Activated CD8-positive, alpha-beta T cell treated with anti-CD3 and anti-CD28 coated beads, Interleukin-2, amount 10 ng/mL, durations not matched to agents 7 days and 5 days (primary cell): Measurements from ENCODE around the gene NLRX1. TPM values are rescaled to one million over a fixed set of nuclear protein-coding genes. Genes with fewer than 3 reads are reported as not detected.
"Not testable (repeated sequence)": the region's sequence is repeated elsewhere in the genome, so short reads cannot be mapped to it uniquely, and the experiment has no call there.

Experiments used
- ATAC-seq: fragments of 150-1000 bp; cut with Tn5 transposase; one replicate; pipeline ENCODE4 v1.10.0; 2021; ENCODE audit warnings: moderate library complexity
- CTCF ChIA-PET: fragments of 350-600 bp; sonication (Branson Sonifier 250); formaldehyde crosslinking; loops from one replicate; lab custom pipeline; 2021; ENCODE audit warnings: antibody characterized with exemption; lab: Charles Lee
- POLR2A ChIA-PET: fragments of 350-600 bp; sonication (Branson Sonifier 250); formaldehyde crosslinking; loops from one replicate; lab custom pipeline; 2021; ENCODE audit warnings: antibody characterized with exemption; lab: Charles Lee
- DNase-seq: peaks from one replicate; pipeline ENCODE4 v3.0.0-alpha.2; 2020
- H3K27ac Mint-ChIP-seq: one replicate; pipeline ENCODE4 v1.8.0; 2021; ENCODE audit warnings: mild to moderate bottlenecking, mixed read lengths
- H3K27me3 Mint-ChIP-seq: one replicate; pipeline ENCODE4 v1.8.0; 2021; ENCODE audit warnings: low read depth, mixed read lengths
- H3K36me3 Mint-ChIP-seq: one replicate; pipeline ENCODE4 v1.8.0; 2021; ENCODE audit warnings: low read depth, mixed read lengths
- H3K4me1 Mint-ChIP-seq: one replicate; pipeline ENCODE4 v1.8.0; 2021; ENCODE audit warnings: low read depth, mixed read lengths
- H3K4me3 Mint-ChIP-seq: one replicate; pipeline ENCODE4 v1.8.0; 2021; ENCODE audit warnings: mild to moderate bottlenecking, mixed read lengths
- H3K9me3 Mint-ChIP-seq: one replicate; pipeline ENCODE4 v1.8.0; 2022; ENCODE audit warnings: mixed read lengths; ENCODE audit not compliant: insufficient read depth
- total RNA-seq, 2 experiments: library from RNA; stranded (reverse); gene quantifications; one replicate each; pipeline ENCODE4 v1.2.3, GENCODE V29; 2021

Gene NLRX1
- total RNA-seq, 2 experiments from 2014 or later, result 24.6 to 24.8 TPM

DNA sequence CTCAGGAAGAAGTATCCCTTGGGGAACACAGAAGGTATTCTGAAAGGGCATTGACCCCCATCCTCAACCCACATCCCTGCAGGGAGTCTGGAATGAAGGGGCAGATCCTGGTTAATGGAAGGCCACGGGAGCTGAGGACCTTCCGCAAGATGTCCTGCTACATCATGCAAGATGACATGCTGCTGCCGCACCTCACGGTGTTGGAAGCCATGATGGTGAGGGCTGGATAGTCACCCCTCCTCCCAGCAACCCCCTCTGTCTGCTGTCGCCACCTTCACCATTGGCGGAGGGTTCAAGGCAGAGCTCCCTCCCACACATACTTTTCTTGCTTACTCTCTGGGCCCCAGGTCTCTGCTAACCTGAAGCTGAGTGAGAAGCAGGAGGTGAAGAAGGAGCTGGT is 14.3 kb upstream of the NLRX1 start:
- POLR2A ChIA-PET, result interaction anchor here (0.9 to 1.3 kb wide), 2 partner anchors 15 kb away, joined by 4 to 8 read pairs; partner anchors contain the start of gene NLRX1
- no peak overlapping the region for H3K4me3 Mint-ChIP-seq
- H3K36me3 Mint-ChIP-seq, result no peaks in the 10 kb centered on the region
- H3K27ac Mint-ChIP-seq, result no peak overlapping the region
- peaks cover 25% of the 10 kb centered on the region for H3K27me3 Mint-ChIP-seq
- no peak for DNase-seq
- no peak for ATAC-seq
- H3K4me1 Mint-ChIP-seq, result peaks cover 6% of the 10 kb centered on the region
- H3K9me3 Mint-ChIP-seq, result no peaks in the 10 kb centered on the region
- CTCF ChIA-PET, result interaction anchor here (1.2 to 4.9 kb wide), 3 partner anchors 8 to 43 kb away, joined by 6 to 25 read pairs (median 17); partner anchors contain the start of gene NLRX1

GRCh38 chr11:119155733-119156492 is 12.6 kb upstream of the NLRX1 start:
- H3K4me3 Mint-ChIP-seq, result no peak overlapping the region
- H3K9me3 Mint-ChIP-seq, result no peaks in the 10 kb centered on the region
- DNase-seq (no peak), ATAC-seq (peak; percentile 35)
- H3K4me1 Mint-ChIP-seq, result peaks cover 6% of the 10 kb centered on the region
- H3K27ac Mint-ChIP-seq, result no peak overlapping the region
- H3K36me3 Mint-ChIP-seq, result no peaks in the 10 kb centered on the region
- POLR2A ChIA-PET, result interaction anchor here (0.5 to 0.7 kb wide), 3 partner anchors 9 to 62 kb away, joined by 3 read pairs; no protein-coding TSS in a partner anchor
- CTCF ChIA-PET, result interaction anchor here (0.8 to 4.9 kb wide), 7 partner anchors 9 to 88 kb away, joined by 3 to 25 read pairs (median 3); partner anchors contain the start of genes C2CD2L, HINFP, NLRX1 and VPS11
- H3K27me3 Mint-ChIP-seq, result peaks cover 13% of the 10 kb centered on the region

DNA sequence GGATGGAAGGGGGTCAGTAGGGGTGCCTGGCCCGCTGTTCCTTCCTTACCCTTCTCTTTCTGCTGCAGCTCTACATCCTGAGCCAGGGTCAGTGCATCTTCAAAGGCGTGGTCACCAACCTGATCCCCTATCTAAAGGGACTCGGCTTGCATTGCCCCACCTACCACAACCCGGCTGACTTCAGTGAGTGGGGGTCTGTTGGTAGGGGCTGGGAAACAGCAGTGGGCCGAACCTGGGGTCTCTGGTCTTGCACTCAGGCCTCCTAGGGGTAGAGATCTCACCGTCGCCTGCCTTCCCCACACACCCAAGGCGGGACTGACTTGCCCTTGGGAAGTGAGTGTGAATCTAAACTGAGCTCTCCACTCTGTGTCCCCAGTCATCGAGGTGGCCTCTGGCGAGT is 12.0 kb upstream of the NLRX1 start:
- ATAC-seq, result no peak
- Mint-ChIP-seq H3K4me1 (peaks cover 6% of the 10 kb centered on the region), H3K36me3 (no peaks in the 10 kb centered on the region), H3K4me3 (no peak overlapping the region), H3K9me3 (no peaks in the 10 kb centered on the region), H3K27me3 (peaks cover 10% of the 10 kb centered on the region), H3K27ac (no peak overlapping the region)
- ChIA-PET POLR2A (interaction anchor here (0.6 to 0.7 kb wide), 2 partner anchors 8 to 13 kb away, joined by 3 read pairs; no protein-coding TSS in a partner anchor), CTCF (interaction anchor here (0.8 to 4.9 kb wide), 7 partner anchors 9 to 50 kb away, joined by 3 to 25 read pairs (median 4); partner anchors contain the start of genes C2CD2L, HINFP and NLRX1)
- no peak for DNase-seq

DNA sequence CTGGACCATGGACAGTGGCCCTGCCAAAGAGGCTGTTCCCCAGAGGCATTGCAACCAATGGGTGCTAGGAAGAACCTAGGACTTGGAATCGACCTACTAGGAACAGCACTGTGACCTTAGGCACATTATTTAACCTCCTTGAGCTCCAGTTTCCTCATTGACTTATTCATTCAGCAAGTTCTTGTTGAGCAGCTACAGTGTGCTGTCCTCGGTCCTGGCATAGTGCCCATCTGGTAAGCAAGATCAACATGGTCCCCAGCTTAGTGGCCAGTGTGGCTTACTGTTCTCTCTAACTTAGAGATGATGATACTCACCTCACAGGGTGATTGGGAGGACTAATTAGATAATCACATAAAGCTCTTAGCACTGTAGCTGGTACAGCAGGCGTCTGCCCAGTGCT is 11.5 kb upstream of the NLRX1 start:
- Mint-ChIP-seq H3K27ac (no peak overlapping the region), H3K4me1 (peaks cover 6% of the 10 kb centered on the region), H3K4me3 (no peak overlapping the region), H3K36me3 (no peaks in the 10 kb centered on the region), H3K27me3 (peaks cover 10% of the 10 kb centered on the region), H3K9me3 (no peaks in the 10 kb centered on the region)
- CTCF ChIA-PET, result interaction anchor here (0.7 to 4.8 kb wide), 5 partner anchors 13 to 52 kb away, joined by 3 to 25 read pairs (median 4); partner anchors contain the start of genes HINFP and NLRX1
- POLR2A ChIA-PET, result no interaction called here
- DNase-seq, result no peak
- ATAC-seq, result no peak

DNA sequence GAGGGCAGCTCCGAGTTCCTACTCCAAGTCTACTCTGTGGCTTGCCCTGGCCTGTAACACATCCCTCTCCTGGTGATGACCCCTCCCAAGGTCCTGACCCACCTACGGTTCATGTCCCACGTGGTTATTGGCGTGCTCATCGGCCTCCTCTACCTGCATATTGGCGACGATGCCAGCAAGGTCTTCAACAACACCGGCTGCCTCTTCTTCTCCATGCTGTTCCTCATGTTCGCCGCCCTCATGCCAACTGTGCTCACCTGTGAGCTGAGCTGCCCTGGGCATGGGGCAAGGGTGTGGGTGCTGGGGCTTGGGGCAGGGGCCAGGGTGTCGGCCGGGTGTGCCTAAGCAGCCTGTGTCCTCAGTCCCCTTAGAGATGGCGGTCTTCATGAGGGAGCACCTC is 10.1 kb upstream of the NLRX1 start:
- H3K36me3 Mint-ChIP-seq, result no peaks in the 10 kb centered on the region
- DNase-seq, result no peak
- POLR2A ChIA-PET, result no interaction called here
- CTCF ChIA-PET, result interaction anchor here (0.8 to 4.8 kb wide), 5 partner anchors 10 to 165 kb away, joined by 3 to 25 read pairs (median 5); partner anchors contain the start of gene NLRX1
- H3K4me1 Mint-ChIP-seq, result peaks cover 6% of the 10 kb centered on the region
- no peak for ATAC-seq
- no peak overlapping the region for H3K27ac Mint-ChIP-seq
- peaks cover 8% of the 10 kb centered on the region for H3K27me3 Mint-ChIP-seq
- no peaks in the 10 kb centered on the region for H3K9me3 Mint-ChIP-seq
- H3K4me3 Mint-ChIP-seq, result no peak overlapping the region

- ATAC-seq (no peak), DNase-seq (no peak)
- H3K36me3 Mint-ChIP-seq, result no peaks in the 10 kb centered on the region
- H3K9me3 Mint-ChIP-seq, result no peaks in the 10 kb centered on the region
- POLR2A ChIA-PET, result interaction anchor here (2.2 kb wide), 1 partner anchor 9 kb away, joined by 15 read pairs; the partner anchor contains the start of gene NLRX1
- peaks cover 4% of the 10 kb centered on the region for H3K27me3 Mint-ChIP-seq
- CTCF ChIA-PET, result interaction anchor here (1.6 to 2.3 kb wide), 2 partner anchors 9 to 37 kb away, joined by 5 to 8 read pairs; partner anchors contain the start of gene NLRX1
- H3K4me1 Mint-ChIP-seq, result peaks cover 6% of the 10 kb centered on the region
- H3K4me3 Mint-ChIP-seq, result no peak overlapping the region
- H3K27ac Mint-ChIP-seq, result no peak overlapping the region
Measured at GRCh38 chr11:119160151-119160550, 8.4 kb upstream of the NLRX1 start.

DNA sequence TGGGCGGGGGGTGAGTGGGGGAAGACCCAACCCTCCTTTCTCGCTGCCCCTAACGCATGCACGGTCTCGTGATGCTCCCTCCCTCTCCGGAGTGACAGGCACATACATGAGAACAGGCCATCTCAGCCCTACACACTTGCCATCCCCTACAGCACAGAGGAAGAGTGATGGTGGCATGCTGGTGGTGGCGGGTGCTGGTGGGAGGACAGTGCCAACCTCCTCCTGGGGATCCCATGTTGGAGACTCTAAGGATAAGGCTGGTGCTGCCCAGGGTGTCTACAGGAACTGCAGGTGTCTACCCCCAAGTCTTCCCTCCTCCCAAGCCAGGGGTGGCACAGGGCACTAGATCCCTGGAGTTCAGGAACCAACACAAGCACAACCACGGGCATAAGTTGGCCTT is 6.7 kb upstream of the NLRX1 start:
- H3K27me3 Mint-ChIP-seq, result no peaks in the 10 kb centered on the region
- CTCF ChIA-PET, result no interaction called here
- ATAC-seq (no peak), DNase-seq (no peak)
- H3K4me3 Mint-ChIP-seq, result no peak overlapping the region
- H3K4me1 Mint-ChIP-seq, result peaks cover 4% of the 10 kb centered on the region
- H3K36me3 Mint-ChIP-seq, result no peaks in the 10 kb centered on the region
- no peaks in the 10 kb centered on the region for H3K9me3 Mint-ChIP-seq
- POLR2A ChIA-PET, result no interaction called here
- H3K27ac Mint-ChIP-seq, result no peak overlapping the region

GRCh38 chr11:119166368-119167076 is 2.0 kb upstream of the NLRX1 start:
- DNase-seq (no peak), ATAC-seq (no peak)
- Mint-ChIP-seq H3K4me1 (peaks cover 21% of the 10 kb centered on the region), H3K4me3 (no peak overlapping the region), H3K27ac (no peak overlapping the region), H3K27me3 (no peaks in the 10 kb centered on the region), H3K9me3 (no peaks in the 10 kb centered on the region), H3K36me3 (no peaks in the 10 kb centered on the region)
- ChIA-PET POLR2A (no interaction called here), CTCF (interaction anchor here (0.9 to 3.0 kb wide), 3 partner anchors 12 to 156 kb away, joined by 3 to 14 read pairs (median 8); no protein-coding TSS in a partner anchor)

DNA sequence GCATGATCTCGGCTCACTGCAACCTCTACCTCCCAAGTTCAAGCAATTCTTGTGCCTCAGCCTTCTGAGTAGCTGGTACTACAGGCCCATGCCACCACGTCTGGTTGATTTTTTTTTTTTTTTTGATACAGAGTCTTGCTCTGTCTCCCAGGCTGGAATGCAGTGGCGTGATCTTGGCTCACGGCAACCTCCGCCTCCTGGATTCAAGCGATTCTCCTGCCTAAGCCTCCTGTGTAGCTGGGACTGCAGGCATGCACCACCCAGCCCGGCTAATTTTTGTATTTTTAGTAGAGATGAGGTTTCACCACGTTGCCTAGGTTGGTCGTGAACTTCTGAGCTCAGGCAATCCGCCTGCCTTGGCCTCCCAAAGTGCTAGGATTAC is 1.5 kb upstream of the NLRX1 start:
- POLR2A ChIA-PET, H3K27me3 Mint-ChIP-seq, H3K27ac Mint-ChIP-seq, H3K4me3 Mint-ChIP-seq, ATAC-seq, DNase-seq, H3K36me3 Mint-ChIP-seq, H3K9me3 Mint-ChIP-seq: not testable (repeated sequence)
- H3K4me1 Mint-ChIP-seq, result peaks cover 25% of the 10 kb centered on the region
- CTCF ChIA-PET, result interaction anchor here (2.0 to 3.0 kb wide), 2 partner anchors 29 to 155 kb away, joined by 8 to 14 read pairs; no protein-coding TSS in a partner anchor

DNA sequence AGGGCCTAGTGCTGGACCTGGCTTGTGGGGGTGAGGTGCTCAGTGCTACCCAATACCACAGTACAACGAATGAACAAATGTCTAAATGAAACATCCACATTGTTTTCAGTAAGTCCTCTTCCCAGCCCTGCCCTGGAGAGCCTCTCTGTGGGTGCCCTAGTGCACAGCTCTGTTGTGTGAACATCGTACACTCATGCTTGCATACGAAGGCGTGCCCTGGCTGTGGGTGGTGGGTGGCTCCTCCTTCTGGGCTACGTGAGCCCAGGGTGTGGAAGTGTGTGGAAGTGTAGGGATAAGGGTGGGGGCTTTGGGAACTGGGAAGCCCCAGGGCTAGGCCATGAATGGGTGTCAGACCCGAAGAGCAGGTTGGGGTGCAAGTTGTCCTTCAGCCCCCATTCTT is 592 bp upstream of the NLRX1 start:
- H3K9me3 Mint-ChIP-seq, result no peaks in the 10 kb centered on the region
- ATAC-seq (no peak), DNase-seq (no peak)
- peak overlapping the region; percentile 86 for H3K4me3 Mint-ChIP-seq
- H3K27ac Mint-ChIP-seq, result peak overlapping the region; percentile 80
- ChIA-PET CTCF (interaction anchor here (1.4 to 2.0 kb wide), 2 partner anchors 28 to 100 kb away, joined by 5 to 8 read pairs; partner anchors contain the start of gene VPS11), POLR2A (interaction anchor here (1.4 kb wide), 1 partner anchor 73 kb away, joined by 6 read pairs; no protein-coding TSS in a partner anchor)
- no peaks in the 10 kb centered on the region for H3K27me3 Mint-ChIP-seq
- no peaks in the 10 kb centered on the region for H3K36me3 Mint-ChIP-seq
- H3K4me1 Mint-ChIP-seq, result peaks cover 30% of the 10 kb centered on the region

DNA sequence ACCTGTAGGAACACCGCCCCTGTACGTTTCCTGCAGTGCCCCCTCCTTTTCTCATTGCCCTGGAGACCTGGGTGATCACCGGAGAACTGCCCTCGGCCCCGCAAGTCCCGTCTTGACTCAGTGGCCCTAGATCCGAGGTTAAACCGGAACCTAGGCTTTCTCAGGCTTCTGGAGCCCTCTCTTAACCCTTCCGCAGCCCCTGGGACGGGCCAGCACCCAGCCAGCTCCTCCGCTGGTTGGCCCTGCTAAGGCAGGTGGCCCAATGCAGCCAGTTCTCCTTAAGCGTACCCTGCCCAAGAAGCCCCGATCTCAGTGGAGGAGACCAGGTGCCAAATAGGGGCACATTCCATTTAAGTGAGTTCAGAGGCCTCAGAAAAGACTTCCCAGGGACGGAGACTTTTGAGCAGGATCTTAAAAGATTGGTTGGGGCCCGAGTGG is 776 bp downstream of the NLRX1 start:
- H3K4me3 Mint-ChIP-seq, result peak overlapping the region; percentile 86
- DNase-seq (peak; percentile 55), ATAC-seq (peak; percentile 36)
- H3K36me3 Mint-ChIP-seq, result no peaks in the 10 kb centered on the region
- H3K4me1 Mint-ChIP-seq, result peaks cover 30% of the 10 kb centered on the region
- peak overlapping the region; percentile 92 for H3K27ac Mint-ChIP-seq
- ChIA-PET CTCF (interaction anchor here (0.6 to 2.8 kb wide), 33 partner anchors 9 to 204 kb away, joined by 3 to 34 read pairs (median 5); partner anchors contain the start of genes ABCG4, CBL, RNF26 and VPS11), POLR2A (interaction anchor here (0.6 to 1.5 kb wide), 17 partner anchors 9 to 141 kb away, joined by 3 to 15 read pairs (median 4); partner anchors contain the start of genes C2CD2L, HMBS and VPS11)
- no peaks in the 10 kb centered on the region for H3K27me3 Mint-ChIP-seq
- H3K9me3 Mint-ChIP-seq, result no peaks in the 10 kb centered on the region
